Measurements from ENCODE around the gene LITAFD. TPM values are rescaled to one million over a fixed set of nuclear protein-coding genes. Genes with fewer than 3 reads are reported as not detected.

The LITAFD gene
- polyA plus RNA-seq, 3 donors = not detected

- no peaks in the 10 kb centered on the region for H3K27me3 ChIP-seq (ENCODE audit: control insufficient read depth in 2 of 2, insufficient read depth in 2 of 2, low read length in 2 of 2)
- Mint-ChIP-seq H3K4me3 (no peak overlapping the region), H3K27me3 (ENCODE audit: low read depth in 3 of 3) (peaks cover 0 to 2% (median 2%) of the 10 kb centered on the region in 3 donors), H3K27ac (peak overlapping the region in 1 of 7 donors; percentile 42), H3K4me1 (peaks cover 26% of the 10 kb centered on the region), H3K36me3 (peaks cover 19 to 35% of the 10 kb centered on the region in 2 donors), H3K9me3 (peaks cover 0 to 1% (median 0%) of the 10 kb centered on the region in 7 donors)
- no peak overlapping the region for H3K9ac ChIP-seq (ENCODE audit: insufficient read depth, low read length, poor library complexity, severe bottlenecking)
- H3K9me3 ChIP-seq (replicated peaks in 1 of 2; ENCODE audit: control insufficient read depth in 1 of 2, insufficient read depth in 1 of 2, low read length in 2 of 2) = no peaks in the 10 kb centered on the region
- peaks cover 94% of the 10 kb centered on the region for H4K20me1 ChIP-seq (ENCODE audit: insufficient read depth, low read length)
- no peak overlapping the region for H3K4me3 ChIP-seq (replicated peaks in 1 of 3; ENCODE audit: low read depth in 2 of 3, low read length in 3 of 3)
- DNase-seq = no peak
- H3K36me3 ChIP-seq (replicated peaks in 1 of 2; ENCODE audit: control insufficient read depth in 1 of 2, insufficient read depth in 2 of 2, low read length in 2 of 2) = peaks cover 14 to 20% of the 10 kb centered on the region in 2 donors
- H2AFZ ChIP-seq (ENCODE audit: insufficient read depth, low read depth, low read length, poor library complexity, severe bottlenecking) = no peak overlapping the region
- H3K4me1 ChIP-seq (ENCODE audit: control insufficient read depth in 1 of 2, insufficient read depth in 2 of 2, low read length in 2 of 2) = peaks cover 9 to 17% of the 10 kb centered on the region in 2 donors
- H3K79me2 ChIP-seq (ENCODE audit: insufficient read depth, low read length) = peaks cover 84% of the 10 kb centered on the region
- intact Hi-C loops (cut with micrococcal nuclease) = loop anchor here in 1 of 2 donors (10.0 kb wide), 1 partner anchor 188 kb away; the partner anchor contains the start of gene ABAT
- TF ChIP-seq, protein P1, sequence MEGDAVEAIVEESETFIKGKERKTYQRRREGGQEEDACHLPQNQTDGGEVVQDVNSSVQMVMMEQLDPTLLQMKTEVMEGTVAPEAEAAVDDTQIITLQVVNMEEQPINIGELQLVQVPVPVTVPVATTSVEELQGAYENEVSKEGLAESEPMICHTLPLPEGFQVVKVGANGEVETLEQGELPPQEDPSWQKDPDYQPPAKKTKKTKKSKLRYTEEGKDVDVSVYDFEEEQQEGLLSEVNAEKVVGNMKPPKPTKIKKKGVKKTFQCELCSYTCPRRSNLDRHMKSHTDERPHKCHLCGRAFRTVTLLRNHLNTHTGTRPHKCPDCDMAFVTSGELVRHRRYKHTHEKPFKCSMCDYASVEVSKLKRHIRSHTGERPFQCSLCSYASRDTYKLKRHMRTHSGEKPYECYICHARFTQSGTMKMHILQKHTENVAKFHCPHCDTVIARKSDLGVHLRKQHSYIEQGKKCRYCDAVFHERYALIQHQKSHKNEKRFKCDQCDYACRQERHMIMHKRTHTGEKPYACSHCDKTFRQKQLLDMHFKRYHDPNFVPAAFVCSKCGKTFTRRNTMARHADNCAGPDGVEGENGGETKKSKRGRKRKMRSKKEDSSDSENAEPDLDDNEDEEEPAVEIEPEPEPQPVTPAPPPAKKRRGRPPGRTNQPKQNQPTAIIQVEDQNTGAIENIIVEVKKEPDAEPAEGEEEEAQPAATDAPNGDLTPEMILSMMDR (IDR thresholded peaks at IDR 0.05) = no peak
- no peak overlapping the region for H3K27ac ChIP-seq (ENCODE audit: low read depth in 1 of 2, low read length in 2 of 2)
- H3K4me2 ChIP-seq (replicated peaks; ENCODE audit: extremely low read depth, low read length, poor library complexity, severe bottlenecking) = no peak overlapping the region
- 75% methylated on average over 7 of the region's 14 CpGs for WGBS (ENCODE audit: insufficient coverage)
Measured at GRCh38 chr16:8862309-8863130, 19.6 kb upstream of the LITAFD start.

GRCh38 chr16:8863594-8864424, 18.3 kb upstream of the LITAFD start:
- H3K4me1 ChIP-seq (ENCODE audit: control insufficient read depth in 1 of 2, insufficient read depth in 2 of 2, low read length in 2 of 2) = peaks cover 16 to 28% of the 10 kb centered on the region in 2 donors
- H3K27me3 ChIP-seq (ENCODE audit: control insufficient read depth in 2 of 2, insufficient read depth in 2 of 2, low read length in 2 of 2) = no peaks in the 10 kb centered on the region
- intact Hi-C loops (cut with micrococcal nuclease) = loop anchor here in 1 of 2 donors (10.0 kb wide), 1 partner anchor 189 kb away; the partner anchor contains the start of gene ABAT
- peaks cover 95% of the 10 kb centered on the region for H4K20me1 ChIP-seq (ENCODE audit: insufficient read depth, low read length)
- peaks cover 86% of the 10 kb centered on the region for H3K79me2 ChIP-seq (ENCODE audit: insufficient read depth, low read length)
- no peaks in the 10 kb centered on the region for H3K9me3 ChIP-seq (replicated peaks in 1 of 2; ENCODE audit: control insufficient read depth in 1 of 2, insufficient read depth in 1 of 2, low read length in 2 of 2)
- H3K36me3 ChIP-seq (replicated peaks in 1 of 2; ENCODE audit: control insufficient read depth in 1 of 2, insufficient read depth in 2 of 2, low read length in 2 of 2) = peaks cover 4 to 11% of the 10 kb centered on the region in 2 donors
- Mint-ChIP-seq H3K9me3 (peaks cover 0 to 1% (median 0%) of the 10 kb centered on the region in 7 donors), H3K36me3 (peaks cover 7 to 22% of the 10 kb centered on the region in 2 donors), H3K4me1 (peaks cover 32% of the 10 kb centered on the region), H3K27ac (no peak overlapping the region), H3K4me3 (no peak overlapping the region), H3K27me3 (ENCODE audit: low read depth in 3 of 3) (peaks cover 0 to 3% (median 2%) of the 10 kb centered on the region in 3 donors)
- 93% methylated on average over 13 of the region's 17 CpGs for WGBS (ENCODE audit: insufficient coverage)
- no peak overlapping the region for H3K4me3 ChIP-seq (replicated peaks in 1 of 3; ENCODE audit: low read depth in 2 of 3, low read length in 3 of 3)
- no peak for DNase-seq
- TF ChIP-seq, protein P1 (IDR thresholded peaks at IDR 0.05) = no peak
- H3K4me2 ChIP-seq (replicated peaks; ENCODE audit: extremely low read depth, low read length, poor library complexity, severe bottlenecking) = no peak overlapping the region
- H3K27ac ChIP-seq (ENCODE audit: low read depth in 1 of 2, low read length in 2 of 2) = no peak overlapping the region
- no peak overlapping the region for H2AFZ ChIP-seq (ENCODE audit: insufficient read depth, low read depth, low read length, poor library complexity, severe bottlenecking)
- H3K9ac ChIP-seq (ENCODE audit: insufficient read depth, low read length, poor library complexity, severe bottlenecking) = no peak overlapping the region
